Measurements from ENCODE around the gene IP6K2. TPM values are rescaled to one million over a fixed set of nuclear protein-coding genes. Genes with fewer than 3 reads are reported as not detected.

Gene IP6K2
- total RNA-seq, 2 experiments from 2014 or later, result 65.3 to 69.7 TPM

GRCh38 chr3:48652923-48653715, 63.9 kb downstream of the IP6K2 start:
- no peak for ATAC-seq
- H3K4me3 Mint-ChIP-seq, result no peak overlapping the region
- CTCF ChIA-PET, result interaction anchor here (1.0 kb wide), 1 partner anchor 32 kb away, joined by 3 read pairs; no protein-coding TSS in a partner anchor
- peaks cover 28% of the 10 kb centered on the region for H3K4me1 Mint-ChIP-seq
- peaks cover 9% of the 10 kb centered on the region for H3K36me3 Mint-ChIP-seq
- no peak for DNase-seq
- H3K9me3 Mint-ChIP-seq (ENCODE audit: low read depth), result no peaks in the 10 kb centered on the region
- no peaks in the 10 kb centered on the region for H3K27me3 Mint-ChIP-seq
- no peak overlapping the region for H3K27ac Mint-ChIP-seq

DNA sequence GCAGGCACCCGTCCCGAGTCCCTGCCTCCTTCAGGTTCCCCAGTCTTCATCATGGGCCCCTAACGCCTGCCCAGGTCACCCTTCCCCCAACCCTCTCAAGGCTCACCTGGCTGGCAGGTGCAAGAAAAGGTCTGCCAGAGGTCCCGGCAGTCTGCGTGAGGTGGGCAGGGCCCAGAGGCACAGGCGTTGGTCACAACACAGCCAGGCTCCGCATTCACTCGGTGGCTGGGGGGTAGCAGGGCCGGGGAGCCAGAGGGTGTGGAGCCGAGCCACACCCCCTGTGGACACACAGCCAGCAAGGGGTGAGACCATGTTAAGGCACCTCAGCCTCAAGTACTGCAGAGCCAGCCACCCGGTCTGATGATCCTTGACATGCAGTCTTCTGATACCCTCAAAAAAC, 65.2 kb downstream of the IP6K2 start:
- CTCF ChIA-PET, result interaction anchor here (1.0 kb wide), 1 partner anchor 33 kb away, joined by 3 read pairs; no protein-coding TSS in a partner anchor
- no peak overlapping the region for H3K4me3 Mint-ChIP-seq

GRCh38 chr3:48650723-48651122, 66.3 kb downstream of the IP6K2 start:
- no peaks in the 10 kb centered on the region for H3K27me3 Mint-ChIP-seq
- CTCF ChIA-PET, result no interaction called here
- DNase-seq, result no peak
- peaks cover 12% of the 10 kb centered on the region for H3K4me1 Mint-ChIP-seq
- no peak overlapping the region for H3K4me3 Mint-ChIP-seq
- no peak overlapping the region for H3K27ac Mint-ChIP-seq
- peaks cover 9% of the 10 kb centered on the region for H3K36me3 Mint-ChIP-seq
- H3K9me3 Mint-ChIP-seq (ENCODE audit: low read depth), result no peaks in the 10 kb centered on the region
- ATAC-seq, result no peak

More for the DNA sequence above, 65.2 kb downstream of the IP6K2 start:
- Mint-ChIP-seq H3K4me1 (peaks cover 15% of the 10 kb centered on the region), H3K27ac (no peak overlapping the region), H3K36me3 (peaks cover 9% of the 10 kb centered on the region), H3K9me3 (ENCODE audit: low read depth) (no peaks in the 10 kb centered on the region), H3K27me3 (no peaks in the 10 kb centered on the region)
- DNase-seq (no peak), ATAC-seq (no peak)

- Mint-ChIP-seq H3K27me3 (no peaks in the 10 kb centered on the region), H3K36me3 (peaks cover 10% of the 10 kb centered on the region), H3K4me1 (no peaks in the 10 kb centered on the region), H3K27ac (no peak overlapping the region), H3K4me3 (no peak overlapping the region), H3K9me3 (ENCODE audit: low read depth) (no peaks in the 10 kb centered on the region)
- no peak for DNase-seq
- ATAC-seq, result no peak
- CTCF ChIA-PET, result no interaction called here
Measured at GRCh38 chr3:48648188-48648850, 68.7 kb downstream of the IP6K2 start.

GRCh38 chr3:48647714-48648113, 69.3 kb downstream of the IP6K2 start:
- Mint-ChIP-seq H3K9me3 (ENCODE audit: low read depth) (no peaks in the 10 kb centered on the region), H3K36me3 (peaks cover 7% of the 10 kb centered on the region), H3K4me1 (no peaks in the 10 kb centered on the region), H3K27ac (no peak overlapping the region), H3K4me3 (no peak overlapping the region), H3K27me3 (no peaks in the 10 kb centered on the region)
- no peak for ATAC-seq
- CTCF ChIA-PET, result no interaction called here
- no peak for DNase-seq

GRCh38 chr3:48644898-48645760, 71.9 kb downstream of the IP6K2 start:
- ATAC-seq (no peak), DNase-seq (no peak)
- H3K4me1 Mint-ChIP-seq, result no peaks in the 10 kb centered on the region
- no peaks in the 10 kb centered on the region for H3K9me3 Mint-ChIP-seq (ENCODE audit: low read depth)
- H3K27ac Mint-ChIP-seq, result no peak overlapping the region
- CTCF ChIA-PET, result no interaction called here
- H3K4me3 Mint-ChIP-seq, result no peak overlapping the region
- H3K36me3 Mint-ChIP-seq, result peaks cover 7% of the 10 kb centered on the region
- H3K27me3 Mint-ChIP-seq, result no peaks in the 10 kb centered on the region

- CTCF ChIA-PET, result no interaction called here
- peaks cover 7% of the 10 kb centered on the region for H3K36me3 Mint-ChIP-seq
- no peak overlapping the region for H3K27ac Mint-ChIP-seq
- no peak overlapping the region for H3K4me3 Mint-ChIP-seq
- H3K27me3 Mint-ChIP-seq, result no peaks in the 10 kb centered on the region
- DNase-seq, result no peak
- H3K4me1 Mint-ChIP-seq, result no peaks in the 10 kb centered on the region
- ATAC-seq, result no peak
- H3K9me3 Mint-ChIP-seq (ENCODE audit: low read depth), result no peaks in the 10 kb centered on the region
Measured at GRCh38 chr3:48642605-48643004, 74.4 kb downstream of the IP6K2 start.

GRCh38 chr3:48641396-48641795, 75.6 kb downstream of the IP6K2 start:
- H3K4me3 Mint-ChIP-seq, result no peak overlapping the region
- peaks cover 7% of the 10 kb centered on the region for H3K36me3 Mint-ChIP-seq
- no peaks in the 10 kb centered on the region for H3K27me3 Mint-ChIP-seq
- ATAC-seq (no peak), DNase-seq (no peak)
- CTCF ChIA-PET, result no interaction called here
- H3K27ac Mint-ChIP-seq, result no peak overlapping the region
- no peaks in the 10 kb centered on the region for H3K4me1 Mint-ChIP-seq
- no peaks in the 10 kb centered on the region for H3K9me3 Mint-ChIP-seq (ENCODE audit: low read depth)

GRCh38 chr3:48639944-48640606, 76.9 kb downstream of the IP6K2 start:
- no peaks in the 10 kb centered on the region for H3K27me3 Mint-ChIP-seq
- CTCF ChIA-PET, result no interaction called here
- H3K36me3 Mint-ChIP-seq, result peaks cover 7% of the 10 kb centered on the region
- peaks cover 6% of the 10 kb centered on the region for H3K4me1 Mint-ChIP-seq
- no peaks in the 10 kb centered on the region for H3K9me3 Mint-ChIP-seq (ENCODE audit: low read depth)
- no peak overlapping the region for H3K4me3 Mint-ChIP-seq
- ATAC-seq, result no peak
- DNase-seq, result no peak
- H3K27ac Mint-ChIP-seq, result no peak overlapping the region

Small RNAs within 50 kb of the gene (microRNA-seq; reads per million reads assigned to microRNA genes)
- not detected for gene MIR4793

Other genes starting within 250 kb of the IP6K2 start
- 100 to 1,000 TPM; 198 to 313 TPM for gene SHISA5, start 213.0 kb downstream of the IP6K2 start, total RNA-seq
- gene PFKFB4, start 160.4 kb downstream of the IP6K2 start, total RNA-seq, result 10 to 100 TPM; 12.2 to 26.9 TPM
- gene UCN2, start 153.4 kb downstream of the IP6K2 start, total RNA-seq, result not detected
- 1 to 10 TPM; 1.1 TPM for gene COL7A1, start 121.9 kb downstream of the IP6K2 start, total RNA-seq
- gene UQCRC1, start 107.6 kb downstream of the IP6K2 start, total RNA-seq, result 100 to 1,000 TPM; 201 to 220 TPM
- under 1 TPM in 1 of 2 experiments, not detected in 1; 0.73 TPM for gene TMEM89, start 95.5 kb downstream of the IP6K2 start, total RNA-seq
- gene SLC26A6, start 81.8 kb downstream of the IP6K2 start, total RNA-seq, result 10 to 100 TPM; 44.9 to 59.0 TPM
- 10 to 100 TPM; 20.9 to 24.0 TPM for gene CELSR3, start 54.3 kb downstream of the IP6K2 start, total RNA-seq
- gene NCKIPSD, start 31.3 kb downstream of the IP6K2 start, total RNA-seq, result 10 to 100 TPM; 33.4 to 43.0 TPM
- 10 to 100 TPM; 27.9 to 33.0 TPM for gene PRKAR2A, start 130.7 kb upstream of the IP6K2 start, total RNA-seq
- gene SLC25A20, start 181.7 kb upstream of the IP6K2 start, total RNA-seq, result 10 to 100 TPM; 26.7 to 35.6 TPM
- 100 to 1,000 TPM; 118 to 156 TPM for gene ARIH2, start 201.6 kb upstream of the IP6K2 start, total RNA-seq

All from activated CD8-positive, alpha-beta memory T cell treated with anti-CD3 and anti-CD28 coated beads, Interleukin-2, amount 10 ng/mL, durations not matched to agents 7 days and 5 days (primary cell).